Duodenal mucosa (tissue), 2 donors: ENCODE measurements around the gene SLC38A10.
A peak's percentile ranks its signal among the peaks of the same experiment; 100 is the strongest.

ENCODE experiments used
- H3K27ac ChIP-seq: one replicate; pipeline ENCODE4 v1.7.0; 2013; ENCODE audit warnings: low read depth, low read length
- H3K27me3 ChIP-seq, 2 donors: one replicate each; pipeline ENCODE4 v1.7.0; 2013; ENCODE audit warnings: low read length in 2 of 2, control low read depth in 1 of 2; ENCODE audit not compliant: insufficient read depth in 2 of 2, control insufficient read depth in 1 of 2
- H3K36me3 ChIP-seq, 2 donors: one replicate each; pipeline ENCODE4 v1.7.0; 2013; ENCODE audit warnings: low read length in 2 of 2, control low read depth in 1 of 2; ENCODE audit not compliant: insufficient read depth in 2 of 2, control insufficient read depth in 1 of 2
- H3K4me1 ChIP-seq, 2 donors: one replicate each; pipeline ENCODE4 v1.7.0; 2013; ENCODE audit warnings: low read length in 2 of 2, control low read depth in 1 of 2; ENCODE audit not compliant: insufficient read depth in 2 of 2, control insufficient read depth in 1 of 2
- H3K4me3 ChIP-seq, 2 donors: one replicate each; pipeline ENCODE4 v1.7.0; 2013; ENCODE audit warnings: low read length in 2 of 2, low read depth in 1 of 2
- H3K9ac ChIP-seq, 2 donors: one replicate each; pipeline ENCODE4 v1.7.0; 2013; ENCODE audit warnings: low read length in 2 of 2, low read depth in 1 of 2
- H3K9me3 ChIP-seq, 2 donors: one replicate each; pipeline ENCODE4 v1.7.0; 2013; ENCODE audit warnings: low read length in 2 of 2, control low read depth in 1 of 2; ENCODE audit not compliant: control insufficient read depth in 1 of 2

Gene SLC38A10

DNA sequence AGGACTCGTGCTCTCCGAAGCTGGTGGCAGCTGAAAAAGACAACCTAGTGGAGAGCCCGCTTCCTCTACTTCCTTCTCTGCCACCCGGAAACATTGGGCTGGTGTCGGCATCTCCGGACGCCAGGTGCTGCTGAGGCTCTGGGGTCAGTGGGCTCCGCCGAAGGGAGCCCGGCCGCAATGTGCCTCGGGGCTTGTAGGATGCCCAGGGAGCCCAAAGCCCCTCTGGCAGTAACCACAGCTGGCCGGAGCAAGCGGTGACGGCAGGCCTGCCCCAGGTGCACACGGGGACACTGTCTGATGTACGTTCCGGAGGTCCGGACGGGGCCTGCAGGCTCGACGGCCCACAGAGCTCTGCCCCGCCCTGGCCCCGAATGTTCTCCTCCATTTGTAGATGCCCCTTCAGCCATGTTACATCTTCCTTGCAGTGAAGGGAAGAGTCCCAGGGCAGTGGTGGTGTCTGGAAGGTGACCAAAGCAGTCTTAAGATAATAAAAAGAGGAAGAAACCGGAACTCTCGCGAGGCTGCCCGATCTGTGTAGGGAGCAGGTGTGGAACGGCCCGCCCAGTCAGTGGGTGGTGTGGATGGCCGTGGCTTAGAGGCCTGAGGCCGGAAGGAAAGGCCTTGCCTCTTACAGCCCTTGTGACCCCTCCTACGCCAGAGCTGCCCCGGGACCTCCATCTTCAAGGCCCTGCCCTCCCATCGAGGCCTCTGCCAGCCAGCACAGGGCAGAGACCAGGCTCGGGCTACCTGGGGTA is 33.3 kb downstream of the SLC38A10 start:
- Histone ChIP-seq H3K9me3 (no peaks in the 10 kb centered on the region), H3K4me1 (no peaks in the 10 kb centered on the region), H3K36me3 (peaks cover 23 to 90% of the 10 kb centered on the region in 2 donors), H3K27me3 (no peaks in the 10 kb centered on the region), H3K4me3 (no peak overlapping the region), H3K27ac (no peak overlapping the region), H3K9ac (no peak overlapping the region)

DNA sequence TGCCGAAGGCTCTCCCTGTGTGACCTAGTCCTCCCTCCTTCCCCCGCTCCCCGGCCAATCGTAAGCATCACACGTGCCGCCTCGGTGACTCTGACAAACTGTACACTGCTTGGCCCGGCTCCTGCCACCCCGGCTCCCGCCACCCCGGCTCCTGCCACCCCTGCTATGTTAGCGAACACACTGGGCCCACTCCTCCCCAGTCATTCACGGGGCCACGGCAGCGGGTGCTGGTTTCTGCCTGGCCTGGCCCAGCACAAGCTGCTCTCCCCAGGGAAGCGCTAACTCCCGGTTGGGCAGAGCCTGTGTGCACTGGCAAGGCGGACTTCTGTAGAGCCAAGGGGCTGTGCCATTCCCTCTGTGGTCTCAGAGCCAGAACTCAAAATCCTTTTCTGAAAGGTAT is 34.0 kb downstream of the SLC38A10 start:
- no peak overlapping the region for H3K9ac ChIP-seq
- no peak overlapping the region for H3K27ac ChIP-seq
- H3K36me3 ChIP-seq, result peaks cover 23 to 94% of the 10 kb centered on the region in 2 donors
- peaks cover 0 to 1% of the 10 kb centered on the region in 2 donors for H3K4me1 ChIP-seq
- no peak overlapping the region for H3K4me3 ChIP-seq
- H3K9me3 ChIP-seq, result no peaks in the 10 kb centered on the region
- H3K27me3 ChIP-seq, result no peaks in the 10 kb centered on the region

DNA sequence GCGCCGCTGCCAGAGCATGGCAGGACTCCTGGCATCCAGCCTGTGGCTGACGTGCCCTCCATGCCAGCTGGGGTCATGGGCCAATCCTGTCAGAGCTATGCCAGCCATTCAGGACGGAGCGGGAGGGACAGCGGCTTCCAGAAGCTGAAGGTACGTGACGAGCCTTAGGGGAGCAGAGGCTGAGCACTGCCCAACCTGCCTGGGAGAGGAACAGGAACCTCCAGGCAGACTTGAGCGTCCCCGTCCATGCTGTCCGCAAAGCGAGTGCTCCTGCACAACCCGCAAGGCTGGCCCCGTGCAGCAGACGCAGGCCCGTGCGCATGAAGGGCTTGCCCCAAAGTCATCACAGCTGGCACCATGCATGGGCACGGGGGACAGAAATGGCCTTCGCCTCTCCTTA is 34.5 kb downstream of the SLC38A10 start:
- peaks cover 19 to 91% of the 10 kb centered on the region in 2 donors for H3K36me3 ChIP-seq
- H3K9ac ChIP-seq, result no peak overlapping the region
- H3K4me1 ChIP-seq, result peaks cover 0 to 4% of the 10 kb centered on the region in 2 donors
- H3K9me3 ChIP-seq, result no peaks in the 10 kb centered on the region
- H3K27ac ChIP-seq, result no peak overlapping the region
- H3K27me3 ChIP-seq, result no peaks in the 10 kb centered on the region
- no peak overlapping the region for H3K4me3 ChIP-seq

DNA sequence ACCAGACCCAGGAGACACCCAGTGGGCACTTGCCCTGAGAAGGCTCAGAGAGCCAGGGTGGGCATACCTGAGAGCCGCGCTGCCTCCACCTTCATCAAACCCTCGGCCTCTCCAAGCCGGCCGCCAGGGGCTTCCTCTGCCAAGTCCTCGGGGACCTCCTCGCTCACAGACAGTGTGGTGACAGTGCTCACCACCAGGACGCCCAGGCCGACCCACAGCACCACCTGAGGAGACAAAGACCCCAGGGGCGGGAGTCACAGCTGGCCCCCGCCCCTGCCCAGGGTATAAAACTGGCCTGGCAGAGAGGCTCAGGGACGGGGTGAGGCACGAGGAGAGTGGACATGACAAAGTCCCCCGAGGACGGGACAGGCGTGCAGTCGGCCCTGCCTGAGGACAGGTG is 34.9 kb downstream of the SLC38A10 start:
- Histone ChIP-seq H3K9me3 (no peaks in the 10 kb centered on the region), H3K36me3 (peaks cover 15 to 87% of the 10 kb centered on the region in 2 donors), H3K4me3 (no peak overlapping the region), H3K27me3 (no peaks in the 10 kb centered on the region), H3K27ac (no peak overlapping the region), H3K4me1 (peaks cover 4 to 8% of the 10 kb centered on the region in 2 donors), H3K9ac (no peak overlapping the region)

DNA sequence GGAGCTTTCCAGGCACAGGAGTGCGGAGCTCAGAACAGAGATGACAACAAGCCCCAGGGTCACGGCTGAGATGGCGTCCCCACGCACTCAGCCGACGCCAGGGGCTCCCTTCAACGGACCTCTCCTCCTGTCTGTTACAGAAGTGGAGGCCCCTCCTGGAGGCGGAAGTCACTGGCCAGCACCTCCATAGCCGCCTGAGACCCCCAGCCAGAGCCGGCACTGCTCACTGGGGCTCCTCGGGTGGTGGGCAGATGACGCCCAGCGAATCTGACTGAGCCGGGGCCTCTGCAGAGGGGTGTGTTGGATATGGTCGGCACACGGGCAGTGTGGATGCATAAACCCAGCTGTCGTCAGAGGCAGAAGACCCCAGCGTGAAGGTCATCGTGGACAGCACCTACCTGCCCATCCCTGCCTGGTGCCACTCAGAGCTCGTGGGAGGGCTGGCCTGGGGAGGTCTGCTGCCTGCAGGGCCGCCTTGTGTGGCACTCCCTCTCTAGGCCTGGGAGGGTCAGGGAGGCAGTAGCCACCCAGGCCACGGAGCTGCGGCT is 36.0 kb downstream of the SLC38A10 start:
- Histone ChIP-seq H3K4me3 (no peak overlapping the region), H3K9me3 (no peaks in the 10 kb centered on the region), H3K27me3 (no peaks in the 10 kb centered on the region), H3K27ac (no peak overlapping the region), H3K4me1 (peaks cover 10 to 13% of the 10 kb centered on the region in 2 donors), H3K36me3 (peaks cover 15 to 78% of the 10 kb centered on the region in 2 donors), H3K9ac (no peak overlapping the region)

DNA sequence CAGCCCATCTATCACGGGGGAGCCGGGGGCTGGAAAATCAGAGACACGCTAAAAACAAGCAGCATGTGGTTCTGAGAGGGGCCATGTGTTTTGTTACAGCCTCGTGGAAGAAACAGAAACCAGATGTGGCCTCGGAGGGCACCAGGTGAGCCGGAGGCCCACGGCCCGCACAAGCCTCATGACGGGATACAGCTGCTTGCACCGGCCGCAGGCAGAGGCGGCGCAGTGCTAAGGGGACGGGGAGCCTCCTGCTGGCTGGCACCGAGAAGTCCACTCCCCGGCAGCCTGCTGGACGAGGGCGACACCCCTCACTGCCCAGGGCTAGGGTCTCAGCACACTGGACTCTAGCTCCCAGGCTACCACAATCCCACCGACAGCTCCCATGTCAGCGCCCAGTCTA is 36.8 kb downstream of the SLC38A10 start:
- H3K4me1 ChIP-seq, result peaks cover 11 to 15% of the 10 kb centered on the region in 2 donors
- H3K27ac ChIP-seq, result no peak overlapping the region
- no peak overlapping the region for H3K4me3 ChIP-seq
- H3K9me3 ChIP-seq, result no peaks in the 10 kb centered on the region
- H3K36me3 ChIP-seq, result peaks cover 15 to 70% of the 10 kb centered on the region in 2 donors
- H3K9ac ChIP-seq, result no peak overlapping the region
- no peaks in the 10 kb centered on the region for H3K27me3 ChIP-seq

DNA sequence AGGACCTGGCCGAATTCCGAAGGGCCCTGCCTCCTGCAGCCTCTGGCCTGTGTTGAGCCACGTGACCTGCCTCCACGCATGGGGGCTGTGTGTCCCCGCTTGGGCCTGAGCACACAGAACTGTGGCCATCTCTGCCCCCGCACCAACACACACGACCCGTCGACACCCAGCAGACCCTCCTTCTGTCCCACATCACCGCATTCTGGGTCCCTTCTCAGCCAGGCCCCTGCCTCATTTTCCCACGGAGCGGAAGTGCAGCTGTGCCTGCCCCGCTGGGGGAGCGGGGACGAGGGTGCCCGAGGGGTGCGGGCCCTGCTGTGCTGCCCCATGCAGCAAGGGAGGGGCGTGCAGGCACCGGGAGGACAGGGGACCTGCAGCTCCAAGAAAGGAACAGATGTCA is 37.6 kb downstream of the SLC38A10 start:
- H3K36me3 ChIP-seq, result peaks cover 15 to 66% of the 10 kb centered on the region in 2 donors

DNA sequence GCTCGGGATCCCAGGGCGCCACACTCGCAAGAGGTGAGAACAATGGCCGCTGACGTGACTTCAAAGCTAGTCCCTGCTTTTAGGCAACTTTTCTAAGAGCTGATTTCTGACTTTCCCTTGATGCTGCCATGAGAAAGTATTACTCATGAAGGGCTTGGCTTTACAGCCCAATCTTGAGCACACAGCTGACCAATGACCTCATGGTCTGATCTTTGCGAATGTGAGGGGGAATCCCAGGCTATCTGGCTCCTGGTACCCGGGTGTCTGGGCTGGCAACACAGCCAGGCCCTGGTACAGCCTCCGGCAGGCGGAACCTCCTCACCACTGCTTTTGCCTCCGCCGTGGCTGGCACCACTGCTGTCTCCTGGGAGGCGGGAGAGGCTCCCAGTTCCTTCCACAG is 38.5 kb downstream of the SLC38A10 start:
- Histone ChIP-seq H3K9me3 (no peaks in the 10 kb centered on the region), H3K4me1 (peaks cover 28 to 31% of the 10 kb centered on the region in 2 donors), H3K27me3 (no peaks in the 10 kb centered on the region), H3K4me3 (no peak overlapping the region), H3K36me3 (peaks cover 19 to 65% of the 10 kb centered on the region in 2 donors), H3K9ac (no peak overlapping the region), H3K27ac (no peak overlapping the region)

More for the DNA sequence above, 37.6 kb downstream of the SLC38A10 start:
- Histone ChIP-seq H3K27ac (no peak overlapping the region), H3K4me1 (peaks cover 18 to 22% of the 10 kb centered on the region in 2 donors), H3K9ac (no peak overlapping the region), H3K9me3 (no peaks in the 10 kb centered on the region), H3K27me3 (no peaks in the 10 kb centered on the region), H3K4me3 (no peak overlapping the region)

DNA sequence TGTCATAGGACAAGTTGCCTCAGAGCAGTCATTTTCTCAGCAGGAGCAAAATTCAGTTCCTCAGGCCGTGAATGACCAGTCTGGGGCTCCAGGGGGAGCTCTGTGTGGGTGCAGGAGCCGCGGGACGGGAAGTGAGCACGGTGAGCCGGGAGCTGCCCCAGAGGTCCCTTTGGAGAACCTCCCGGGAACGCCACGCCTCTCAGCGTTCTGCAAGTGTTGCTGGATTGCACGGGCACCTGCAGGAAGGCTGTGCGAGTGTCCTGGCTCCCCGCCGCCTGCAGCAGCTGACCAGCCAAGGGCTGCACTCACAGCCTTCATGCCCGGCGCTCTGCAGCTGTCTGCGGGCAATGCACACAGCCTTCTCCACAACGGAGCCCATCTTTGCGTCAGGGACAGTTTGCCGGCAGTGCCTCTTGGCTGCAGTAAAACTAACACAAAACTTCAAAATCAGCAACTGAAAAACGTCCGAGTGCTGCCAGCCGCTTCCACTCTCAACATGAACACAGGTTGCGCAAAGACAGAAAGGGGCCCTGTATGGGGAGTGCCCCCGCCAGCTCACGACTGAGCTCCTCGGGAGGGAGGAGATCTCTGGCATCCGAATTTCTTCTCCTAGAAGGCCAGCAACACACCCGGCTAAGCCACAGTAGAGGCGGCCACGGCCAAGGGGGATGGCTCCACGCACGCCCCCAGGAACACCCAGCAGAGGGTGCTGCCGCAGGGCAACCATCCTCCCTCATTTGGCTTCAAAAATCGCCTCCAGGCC is 40.0 kb downstream of the SLC38A10 start:
- Histone ChIP-seq H3K4me3 (no peak overlapping the region), H3K36me3 (peaks cover 23 to 54% of the 10 kb centered on the region in 2 donors), H3K9me3 (no peaks in the 10 kb centered on the region), H3K4me1 (peaks cover 42 to 46% of the 10 kb centered on the region in 2 donors), H3K9ac (peak overlapping the region in 1 of 2 donors; percentile 18), H3K27me3 (no peaks in the 10 kb centered on the region), H3K27ac (no peak overlapping the region)
